BE2C (cell line): Measurements from ENCODE around the gene NELFB.

Source experiments
- DNase-seq: peaks from one replicate; pipeline ENCODE4 v3.0.0-alpha.2; 2020
- H3K27me3 ChIP-seq: fragments of 250-450 bp; sonication (Bioruptor Pico); 2 replicates; pipeline ENCODE4 v1.5.1; 2020; ENCODE audit warnings: mild to moderate bottlenecking
- H3K36me3 ChIP-seq: fragments of 250-450 bp; sonication (Bioruptor Pico); 2 replicates; pipeline ENCODE4 v1.5.1; 2020; ENCODE audit warnings: mild to moderate bottlenecking
- H3K4me1 ChIP-seq: fragments of 250-450 bp; sonication (Bioruptor Pico); 2 replicates; pipeline ENCODE4 v1.5.1; 2020
- H3K4me3 ChIP-seq: 2 replicates; pipeline ENCODE4 v1.5.1; 2011; ENCODE audit warnings: low read depth, low read length
- H3K9me3 ChIP-seq: fragments of 250-450 bp; sonication (Bioruptor Pico); 2 replicates; pipeline ENCODE4 v1.5.1; 2020
- TF ChIP-seq, protein P1 (sequence below): IDR thresholded peaks from 2 replicates; pipeline ENCODE4 v1.5.1; 2012; ENCODE audit warnings: mild to moderate bottlenecking, low read depth, low read length

NELFB gene

DNA sequence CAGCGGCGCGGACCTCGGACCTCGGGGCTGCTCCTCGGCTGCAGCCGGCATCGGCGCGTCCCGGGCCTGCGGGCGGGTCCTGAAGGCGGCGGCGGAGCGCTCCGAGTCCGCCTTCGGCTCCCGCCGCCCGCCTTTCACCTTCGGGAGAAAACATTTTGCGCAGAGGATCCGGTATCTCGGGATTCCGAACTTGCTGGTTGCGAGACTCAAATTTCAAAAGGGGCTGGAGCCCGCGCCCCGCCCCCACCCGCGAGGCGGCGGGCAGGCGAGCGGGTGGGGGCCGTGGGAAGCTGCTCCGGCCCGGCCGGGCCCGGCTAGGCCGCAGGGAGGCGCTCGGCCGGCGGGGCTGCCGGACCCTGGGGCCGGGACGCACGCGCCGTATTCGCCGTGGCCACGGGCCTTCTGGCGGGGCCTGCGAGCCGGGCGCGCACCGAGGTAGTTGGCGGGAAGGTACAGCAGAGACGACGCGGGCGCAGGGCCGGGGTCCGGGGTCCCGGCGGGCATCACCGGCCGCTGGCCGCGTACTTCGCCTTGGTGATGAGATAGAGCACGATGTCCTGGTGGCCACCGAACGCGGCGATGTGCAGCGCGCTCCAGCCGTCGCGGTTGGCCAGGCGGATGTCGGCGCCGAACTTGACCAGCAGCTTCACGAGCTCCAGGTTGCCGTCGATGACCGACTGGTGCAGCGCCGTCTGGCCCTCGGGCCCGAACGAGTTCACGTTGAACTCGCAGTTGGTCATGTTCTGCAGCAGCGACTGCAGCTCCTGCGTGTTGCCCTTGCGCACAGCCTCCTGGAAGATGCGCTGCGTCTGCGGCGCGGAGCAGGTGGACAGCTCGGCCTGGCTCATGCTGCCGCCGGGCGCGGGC lies 46.2 kb downstream of the NELFB start:
- Histone ChIP-seq H3K4me1 (peaks cover 7% of the 10 kb centered on the region), H3K27me3 (no peaks in the 10 kb centered on the region), H3K4me3 (peak overlapping the region; percentile 68), H3K9me3 (no peaks in the 10 kb centered on the region), H3K36me3 (no peaks in the 10 kb centered on the region)
- DNase-seq: peak; percentile 75
- TF ChIP-seq, protein P1, sequence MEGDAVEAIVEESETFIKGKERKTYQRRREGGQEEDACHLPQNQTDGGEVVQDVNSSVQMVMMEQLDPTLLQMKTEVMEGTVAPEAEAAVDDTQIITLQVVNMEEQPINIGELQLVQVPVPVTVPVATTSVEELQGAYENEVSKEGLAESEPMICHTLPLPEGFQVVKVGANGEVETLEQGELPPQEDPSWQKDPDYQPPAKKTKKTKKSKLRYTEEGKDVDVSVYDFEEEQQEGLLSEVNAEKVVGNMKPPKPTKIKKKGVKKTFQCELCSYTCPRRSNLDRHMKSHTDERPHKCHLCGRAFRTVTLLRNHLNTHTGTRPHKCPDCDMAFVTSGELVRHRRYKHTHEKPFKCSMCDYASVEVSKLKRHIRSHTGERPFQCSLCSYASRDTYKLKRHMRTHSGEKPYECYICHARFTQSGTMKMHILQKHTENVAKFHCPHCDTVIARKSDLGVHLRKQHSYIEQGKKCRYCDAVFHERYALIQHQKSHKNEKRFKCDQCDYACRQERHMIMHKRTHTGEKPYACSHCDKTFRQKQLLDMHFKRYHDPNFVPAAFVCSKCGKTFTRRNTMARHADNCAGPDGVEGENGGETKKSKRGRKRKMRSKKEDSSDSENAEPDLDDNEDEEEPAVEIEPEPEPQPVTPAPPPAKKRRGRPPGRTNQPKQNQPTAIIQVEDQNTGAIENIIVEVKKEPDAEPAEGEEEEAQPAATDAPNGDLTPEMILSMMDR: no peak; the same call in 1 of the 2 replicates

GRCh38 chr9:137302118-137302448 lies 47.0 kb downstream of the NELFB start, which contains the start of gene NRARP:
Gene NRARP (minus strand): TSS chr9:137302271. CDS start chr9:137301928, 343 bp downstream.
- no peaks in the 10 kb centered on the region for H3K27me3 ChIP-seq
- DNase-seq: peak; percentile 95
- no peaks in the 10 kb centered on the region; the same call in none of the 2 replicates for H3K4me1 ChIP-seq

DNA sequence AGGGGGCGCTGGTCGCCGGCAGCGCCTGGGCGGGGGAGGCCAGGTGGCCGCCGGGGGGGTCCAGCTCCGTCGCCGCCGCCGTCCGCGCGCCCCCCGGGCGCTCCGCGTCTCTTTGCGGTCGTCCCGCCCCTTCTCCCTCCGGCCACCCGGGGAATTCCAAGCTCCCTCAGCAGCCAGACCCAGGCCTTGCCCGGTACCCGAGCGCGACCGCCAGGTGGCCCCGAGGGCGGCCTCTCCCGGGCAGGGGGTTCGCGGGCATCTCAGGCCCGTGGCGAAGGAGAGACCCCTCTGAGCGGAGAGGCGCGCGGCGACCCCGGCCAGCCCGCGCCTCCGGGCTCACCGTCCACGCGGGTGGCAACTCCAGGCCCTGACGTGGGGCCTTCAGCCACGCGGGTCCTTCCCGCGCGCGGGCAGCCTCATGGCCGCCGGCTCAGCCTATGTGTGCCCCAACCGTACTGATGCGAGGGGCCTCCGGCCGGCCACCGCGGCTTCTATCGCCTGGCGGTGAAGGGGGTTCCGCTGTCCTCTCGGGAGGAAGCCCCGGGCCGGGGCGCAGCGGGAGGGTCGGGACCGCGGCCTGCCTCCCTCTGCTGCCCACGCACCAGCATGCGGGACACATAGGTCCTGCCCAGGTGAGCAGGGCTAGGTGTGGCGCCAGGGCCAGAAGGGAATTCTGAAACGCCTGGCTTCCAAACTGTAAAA lies 47.5 kb downstream of the NELFB start:
- peak overlapping the region; percentile 46 for H3K4me3 ChIP-seq
- H3K27me3 ChIP-seq: no peaks in the 10 kb centered on the region
- no peaks in the 10 kb centered on the region for H3K36me3 ChIP-seq
- H3K9me3 ChIP-seq: no peaks in the 10 kb centered on the region
- no peak for DNase-seq
- no peaks in the 10 kb centered on the region; the same call in 1 of the 2 replicates for H3K4me1 ChIP-seq
- TF ChIP-seq, protein P1: peak; percentile 50

More at GRCh38 chr9:137302118-137302448, 47.0 kb downstream of the NELFB start, which contains the start of gene NRARP:
- H3K36me3 ChIP-seq: no peaks in the 10 kb centered on the region
- H3K4me3 ChIP-seq: peak within 1 kb of the TSS; percentile 68
- no peaks in the 10 kb centered on the region for H3K9me3 ChIP-seq
- TF ChIP-seq, protein P1: no peak

DNA sequence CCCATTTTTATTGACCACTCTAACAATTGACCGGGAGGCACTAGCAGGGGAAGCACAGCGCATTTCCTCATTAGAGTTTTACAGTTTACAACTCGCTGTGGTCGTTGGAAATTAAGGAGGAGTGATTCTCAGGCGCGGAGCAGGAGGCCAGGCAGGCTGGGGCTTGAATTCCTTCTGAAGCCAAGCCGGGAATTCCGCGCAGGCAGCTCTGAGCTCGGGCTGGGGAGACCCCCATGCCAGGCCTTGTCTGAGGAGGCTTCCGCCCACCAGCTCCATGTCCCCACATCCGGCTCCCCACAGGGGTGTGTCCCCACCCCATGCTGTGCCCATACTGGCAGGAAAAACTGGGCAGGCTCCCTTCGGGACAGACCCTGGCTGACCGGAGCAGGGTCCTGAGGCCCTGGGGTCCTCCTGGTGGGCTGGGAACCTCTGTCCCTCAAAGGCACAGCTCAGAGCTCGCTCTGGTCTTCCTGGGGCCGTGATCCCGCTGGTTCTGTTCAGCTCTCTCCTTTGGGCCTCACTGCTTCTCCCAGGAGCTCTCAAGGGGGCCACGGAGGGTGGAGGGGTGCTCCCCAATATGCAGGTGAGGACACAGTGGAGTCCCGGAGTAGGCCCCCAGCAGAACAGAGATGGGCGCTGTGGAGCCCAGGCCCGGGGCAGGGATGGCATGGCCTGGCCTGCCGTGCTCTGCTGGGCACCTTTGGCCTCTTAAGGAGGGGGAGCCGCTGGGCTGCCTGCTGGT lies 48.2 kb downstream of the NELFB start:
- no peaks in the 10 kb centered on the region for H3K36me3 ChIP-seq
- H3K4me1 ChIP-seq: no peaks in the 10 kb centered on the region; the same call in 1 of the 2 replicates
- peak; percentile 10 for DNase-seq
- H3K4me3 ChIP-seq: no peak overlapping the region
- H3K9me3 ChIP-seq: no peaks in the 10 kb centered on the region
- H3K27me3 ChIP-seq: no peaks in the 10 kb centered on the region
- TF ChIP-seq, protein P1: no peak

GRCh38 chr9:137303893-137304382 lies 48.8 kb downstream of the NELFB start:
- H3K36me3 ChIP-seq: no peaks in the 10 kb centered on the region

More at GRCh38 chr9:137303893-137304382, 48.8 kb downstream of the NELFB start:
- peak; percentile 11 for DNase-seq
- Histone ChIP-seq H3K9me3 (no peaks in the 10 kb centered on the region), H3K4me3 (no peak overlapping the region), H3K27me3 (no peaks in the 10 kb centered on the region), H3K4me1 (no peaks in the 10 kb centered on the region; the same call in 1 of the 2 replicates)
- TF ChIP-seq, protein P1: no peak
